GM18861 (cell line): ENCODE measurements around the gene KCTD12.
A peak's percentile ranks its signal among the peaks of the same experiment; 100 is the strongest.
"Not testable (repeated sequence)": the region's sequence is repeated elsewhere in the genome, so short reads cannot be mapped to it uniquely, and the experiment has no call there.

Experiments used
- ATAC-seq: cut with Tn5 transposase; IDR thresholded peaks from one replicate; pipeline ENCODE4 v1.9.1; 2021; ENCODE audit not compliant: unreplicated experiment

Gene KCTD12

GRCh38 chr13:76886292-76887075 lies at the start of gene KCTD12:
Gene KCTD12, minus strand, starts transcription at chr13:76886405. Its CDS starts 257 bp downstream, at chr13:76886148.
- peak; percentile 64 for ATAC-seq

DNA sequence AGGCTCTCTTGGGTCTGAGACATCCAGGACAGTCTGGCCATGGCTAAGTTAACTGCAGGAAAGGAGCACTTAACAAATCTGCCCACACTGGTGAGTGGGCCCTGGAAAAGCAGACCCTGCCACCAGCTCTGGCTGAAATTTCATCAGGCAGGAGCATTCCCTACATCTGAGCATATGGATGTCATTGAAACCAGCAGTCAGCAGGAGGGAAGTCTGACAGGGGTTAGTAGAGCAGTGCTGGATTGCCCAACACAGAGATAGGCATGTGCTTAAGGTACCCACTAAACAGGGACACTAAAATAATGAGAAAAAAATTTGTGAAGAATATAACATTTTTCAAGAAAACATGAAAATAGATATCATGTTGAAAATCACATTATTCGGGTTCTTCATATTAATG lies 48.5 kb upstream of the KCTD12 start:
- ATAC-seq = no peak

DNA sequence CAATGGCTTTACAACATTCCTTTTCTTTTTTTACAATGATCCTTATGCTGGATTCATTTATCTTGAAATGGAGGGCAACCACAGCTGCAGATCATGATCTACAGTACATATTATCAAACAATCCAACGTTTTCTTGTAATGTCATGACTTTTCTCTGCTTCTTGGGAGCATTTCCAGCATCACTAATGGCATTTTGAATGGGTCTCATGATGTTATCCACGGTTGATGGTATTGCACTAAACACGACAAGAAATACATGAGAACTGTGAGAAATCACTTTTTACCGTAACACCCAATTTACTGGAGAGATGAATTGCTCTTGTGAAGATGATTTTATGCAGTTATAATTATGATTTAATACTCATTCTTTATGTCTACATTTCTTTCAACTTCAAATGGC lies 45.9 kb upstream of the KCTD12 start:
- no peak for ATAC-seq

- no peak for ATAC-seq
Observed at GRCh38 chr13:76929851-76930374, 43.7 kb upstream of the KCTD12 start.

DNA sequence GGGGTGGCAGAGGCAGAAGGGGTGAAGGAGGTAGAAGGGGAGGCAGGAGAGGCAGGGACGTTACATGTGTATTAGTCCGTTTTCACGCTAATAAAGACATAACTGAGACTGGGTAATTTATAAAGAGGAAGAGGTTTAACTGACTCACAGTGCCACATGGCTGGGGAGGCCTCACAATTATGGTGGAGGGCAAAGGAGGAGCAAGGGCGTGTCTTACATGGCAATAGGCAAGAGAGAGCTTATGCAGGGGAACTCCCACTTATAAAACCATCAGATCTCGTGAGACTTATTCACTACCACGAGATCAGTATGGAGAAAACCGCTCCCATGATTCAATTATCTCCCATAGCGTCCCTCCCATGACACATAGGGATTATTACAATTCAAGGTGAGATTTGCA lies 43.1 kb upstream of the KCTD12 start:
- ATAC-seq = no peak

GRCh38 chr13:76928456-76928855 lies 42.3 kb upstream of the KCTD12 start:
- no peak for ATAC-seq

DNA sequence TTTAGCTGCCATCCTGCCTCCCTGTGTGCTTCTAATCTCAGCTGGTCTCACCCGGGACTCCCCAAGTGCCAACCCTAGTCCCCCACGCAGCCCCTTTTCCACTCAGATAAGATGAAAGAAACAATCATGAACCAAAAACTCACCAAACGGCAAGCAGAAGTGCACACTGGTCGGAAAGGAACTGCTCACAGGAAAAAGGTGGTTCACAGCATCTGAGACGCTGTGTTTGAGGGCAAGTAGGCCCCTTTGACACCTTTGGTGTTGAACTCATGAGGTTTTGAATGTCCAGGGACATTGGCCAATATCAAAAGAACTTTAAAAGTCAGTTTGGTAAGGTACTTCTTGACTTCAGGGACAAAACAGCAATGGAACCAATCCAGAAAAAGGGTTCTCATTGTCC lies 41.8 kb upstream of the KCTD12 start:
- ATAC-seq = no peak

GRCh38 chr13:76925115-76925514 lies 38.9 kb upstream of the KCTD12 start:
- no peak for ATAC-seq

- ATAC-seq = no peak
Observed at GRCh38 chr13:76921516-76921915, 35.3 kb upstream of the KCTD12 start.

GRCh38 chr13:76917755-76918481 lies 31.7 kb upstream of the KCTD12 start:
- not testable (repeated sequence) for ATAC-seq

DNA sequence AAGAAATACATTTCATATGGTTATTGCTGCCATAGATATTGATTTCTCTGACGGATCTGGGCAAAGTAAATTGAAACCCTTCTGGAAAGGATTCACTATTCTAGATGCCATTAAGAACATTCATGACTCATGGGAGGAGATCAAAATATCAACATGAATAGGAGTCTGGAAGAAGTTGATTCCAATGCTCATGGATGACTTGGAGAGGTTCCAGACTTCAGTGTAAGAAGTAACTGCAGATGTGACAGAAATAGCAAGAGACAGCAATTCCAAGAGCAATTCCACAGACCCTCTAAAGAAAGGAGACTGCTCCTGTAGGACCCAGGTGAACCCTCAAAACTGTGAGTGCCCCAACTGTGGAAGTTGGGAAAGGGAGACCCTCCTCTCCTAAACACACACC lies 30.9 kb upstream of the KCTD12 start:
- no peak for ATAC-seq

DNA sequence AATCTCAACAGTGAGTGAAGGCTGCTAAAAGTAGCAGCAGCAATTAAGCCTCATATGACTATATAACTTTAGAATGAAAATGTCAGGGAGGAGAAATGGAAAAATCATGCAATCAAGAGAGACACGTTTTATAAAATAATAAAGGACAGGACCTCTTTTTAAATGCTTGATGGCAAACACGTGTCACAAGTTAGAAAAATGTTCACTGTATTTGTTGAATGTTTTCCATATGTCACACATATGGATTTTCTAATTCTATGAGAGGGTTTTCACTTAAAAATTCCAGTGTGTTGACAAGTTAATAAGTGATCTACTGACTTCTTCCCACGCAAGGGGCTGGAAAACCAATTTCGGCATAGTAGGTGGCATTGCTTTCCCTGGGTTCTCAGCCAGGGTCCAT lies 27.7 kb upstream of the KCTD12 start:
- no peak for ATAC-seq

DNA sequence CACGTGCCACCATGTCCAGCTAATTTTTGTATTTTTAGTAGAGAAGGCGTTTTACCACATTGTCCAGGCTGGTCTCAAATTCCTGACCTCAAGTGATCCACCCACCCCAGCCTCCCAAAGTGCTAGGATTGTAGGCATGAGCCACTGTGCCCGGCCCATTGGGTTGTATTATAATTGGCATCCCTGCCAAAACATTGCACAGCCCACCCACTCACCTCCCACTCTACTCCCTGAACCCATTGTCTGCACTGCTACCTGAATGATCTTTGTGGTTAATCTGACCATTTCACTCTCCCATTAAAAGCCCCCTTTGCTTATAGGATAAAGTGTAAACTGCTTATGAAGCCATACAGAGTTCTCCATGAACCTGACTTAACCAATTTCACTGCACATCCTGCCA lies 26.3 kb upstream of the KCTD12 start:
- ATAC-seq = no peak

GRCh38 chr13:76904507-76904906 lies 18.3 kb upstream of the KCTD12 start:
- no peak for ATAC-seq

GRCh38 chr13:76903544-76904162 lies 17.4 kb upstream of the KCTD12 start:
- peak; percentile 97 for ATAC-seq

DNA sequence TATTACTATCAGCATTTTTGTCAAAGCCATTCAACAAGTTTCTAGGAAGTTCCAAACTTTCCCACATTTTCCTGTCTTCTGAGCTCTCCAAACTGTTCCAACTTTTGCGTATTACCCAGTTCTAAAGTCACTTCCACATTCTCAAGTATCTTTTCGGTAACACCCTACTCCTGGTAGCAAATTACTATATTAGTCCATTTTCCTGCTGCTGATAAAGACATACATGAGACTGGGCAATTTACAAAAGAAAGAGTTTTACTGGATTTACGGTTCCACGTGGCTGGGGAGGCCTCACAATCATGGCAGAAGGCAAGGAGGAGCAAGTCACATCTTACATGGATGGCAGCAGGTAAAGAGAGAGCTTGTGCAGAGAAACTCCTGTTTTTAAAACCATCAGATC lies 12.9 kb upstream of the KCTD12 start:
- not testable (repeated sequence) for ATAC-seq

GRCh38 chr13:76897171-76897570 lies 11.0 kb upstream of the KCTD12 start:
- ATAC-seq = not testable (repeated sequence)

GRCh38 chr13:76894401-76895110 lies 8.4 kb upstream of the KCTD12 start:
- ATAC-seq = peak; percentile 68

DNA sequence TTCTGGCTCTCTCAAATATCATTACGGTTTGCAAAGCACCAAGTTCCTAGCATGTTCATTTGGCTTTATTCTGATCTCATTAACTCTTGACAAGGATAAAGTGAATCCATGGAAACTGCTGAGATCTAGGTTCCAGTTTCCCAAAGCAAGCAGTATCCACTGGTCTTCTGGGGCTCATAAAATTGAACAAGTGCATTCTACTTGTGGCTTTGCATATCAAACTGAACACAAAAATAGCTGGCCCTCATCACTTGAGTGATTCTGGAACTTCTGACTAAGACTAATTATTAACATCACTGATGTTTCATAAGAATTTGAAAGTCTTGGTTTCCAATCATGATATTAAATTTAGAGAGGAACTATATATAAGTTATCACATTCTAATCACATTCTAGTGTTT lies 6.3 kb upstream of the KCTD12 start:
- peak; percentile 73 for ATAC-seq

- no peak for ATAC-seq
Observed at GRCh38 chr13:76890021-76890420, 3.8 kb upstream of the KCTD12 start.

DNA sequence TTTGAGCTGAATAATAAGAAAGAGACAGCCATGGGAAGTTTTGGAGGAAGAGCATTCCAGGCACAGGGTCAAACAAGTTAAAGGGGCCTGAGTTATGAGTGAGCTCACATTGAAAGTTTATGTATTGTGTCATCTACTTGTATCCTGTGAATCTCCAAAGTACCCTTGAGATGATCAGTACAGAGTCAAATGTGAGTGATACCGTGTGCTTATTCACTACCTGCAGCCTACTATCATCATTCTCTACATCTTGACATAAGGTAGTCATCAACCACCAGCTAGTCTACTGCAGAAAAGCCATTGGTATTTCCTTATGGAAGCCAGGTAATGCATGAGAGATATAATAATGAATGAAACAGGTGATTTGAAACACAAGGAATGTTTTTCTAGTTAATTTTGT lies 3.0 kb upstream of the KCTD12 start:
- ATAC-seq = no peak
